NCI-H1105 treated with DMSO at 0.1 percent for 48 hours (cell line): Measurements from ENCODE around the gene TENT4B.

ENCODE experiments used
- DNase-seq: peaks from one replicate; lab custom pipeline; 2025; lab: John Stamatoyannopoulos, UW

The TENT4B gene

GRCh38 chr16:50256604-50257003 is 103.5 kb downstream of the TENT4B start:
- no peak for DNase-seq

- DNase-seq, result no peak
Observed at GRCh38 chr16:50257876-50258275, 104.8 kb downstream of the TENT4B start.

GRCh38 chr16:50259334-50260205 is 106.5 kb downstream of the TENT4B start:
- peak; percentile 78 for DNase-seq

GRCh38 chr16:50260206-50261159 is 107.4 kb downstream of the TENT4B start:
- DNase-seq, result no peak

- no peak for DNase-seq
Observed at GRCh38 chr16:50261160-50261706, 108.1 kb downstream of the TENT4B start.

GRCh38 chr16:50261707-50262235 is 108.7 kb downstream of the TENT4B start:
- DNase-seq, result no peak

GRCh38 chr16:50263060-50263909 is 110.2 kb downstream of the TENT4B start:
- no peak for DNase-seq

- no peak for DNase-seq
Observed at GRCh38 chr16:50263940-50264929, 111.1 kb downstream of the TENT4B start.

GRCh38 chr16:50265260-50265659 is 112.2 kb downstream of the TENT4B start:
- no peak for DNase-seq

- DNase-seq, result no peak
Observed at GRCh38 chr16:50265716-50266336, 112.7 kb downstream of the TENT4B start.

GRCh38 chr16:50266337-50267091 is 113.4 kb downstream of the TENT4B start, which contains the start of gene ADCY7:
Gene ADCY7 (plus strand): TSS chr16:50266551. CDS start chr16:50288180, 21,629 bp downstream.
- DNase-seq, result no peak

- DNase-seq, result no peak
Observed at GRCh38 chr16:50267151-50267631, 114.1 kb downstream of the TENT4B start.

- no peak for DNase-seq
Observed at GRCh38 chr16:50267651-50268050, 114.5 kb downstream of the TENT4B start.

- no peak for DNase-seq
Observed at GRCh38 chr16:50268352-50268751, 115.2 kb downstream of the TENT4B start.

GRCh38 chr16:50269061-50269705 is 116.1 kb downstream of the TENT4B start:
- DNase-seq, result no peak

- DNase-seq, result no peak
Observed at GRCh38 chr16:50269769-50270509, 116.8 kb downstream of the TENT4B start.

GRCh38 chr16:50270510-50271147 is 117.5 kb downstream of the TENT4B start:
- no peak for DNase-seq
